Measurements from ENCODE around the gene PPIG.

PPIG gene

GRCh38 chr2:169670215-169670651 is 86.1 kb downstream of the PPIG start:
- Histone ChIP-seq H3K4me1 (ENCODE audit: control insufficient read depth, insufficient read depth, low read length) (no peaks in the 10 kb centered on the region), H3K36me3 (ENCODE audit: control insufficient read depth in 2 of 2, insufficient read depth in 1 of 2, low read length in 2 of 2) (no peaks in the 10 kb centered on the region), H3K4me3 (ENCODE audit: low read depth, low read length) (no peak overlapping the region), H3K9me3 (ENCODE audit: control insufficient read depth, insufficient read depth, low read depth, low read length) (no peaks in the 10 kb centered on the region), H3K27ac (ENCODE audit: extremely low read depth, low read depth, low read length) (no peak overlapping the region)
- ChIA-PET CTCF (interaction anchor here (0.6 kb wide), 3 partner anchors 8 to 162 kb away, joined by 4 to 5 read pairs (median 5); no protein-coding TSS in a partner anchor), POLR2A (no interaction called here)
- TF ChIP-seq ZNF391 (tag by site-specific recombination; IDR thresholded peaks at IDR 0.05; ENCODE audit: borderline replicate concordance, low read depth) (no peak), ZNF175 (tag by site-specific recombination; IDR thresholded peaks at IDR 0.05) (no peak), ZNF707 (tag by site-specific recombination; IDR thresholded peaks at IDR 0.05) (no peak), ZNF398 (tag by site-specific recombination; IDR thresholded peaks at IDR 0.05) (no peak), ZNF280D (tag by site-specific recombination; IDR thresholded peaks at IDR 0.05) (no peak), ZBTB6 (tag by site-specific recombination; IDR thresholded peaks at IDR 0.05) (no peak), ZNF837 (tag by site-specific recombination; IDR thresholded peaks at IDR 0.05) (no peak), ZNF654 (tag by site-specific recombination; IDR thresholded peaks at IDR 0.05; ENCODE audit: low read depth) (no peak), ZNF223 (tag by site-specific recombination; IDR thresholded peaks at IDR 0.05) (no peak), ZNF16 (tag by site-specific recombination; IDR thresholded peaks at IDR 0.05; ENCODE audit: low read depth) (no peak), ZNF624 (tag by site-specific recombination; IDR thresholded peaks at IDR 0.05) (no peak), ZNF18 (tag by site-specific recombination; IDR thresholded peaks at IDR 0.05) (no peak), HIC1 (tag by site-specific recombination; IDR thresholded peaks at IDR 0.05) (no peak), ZNF600 (tag by site-specific recombination; IDR thresholded peaks at IDR 0.05) (no peak), ZNF596 (tag by site-specific recombination; IDR thresholded peaks at IDR 0.05) (no peak)

GRCh38 chr2:169670937-169671336 is 86.8 kb downstream of the PPIG start:
- ChIA-PET POLR2A (no interaction called here), CTCF (no interaction called here)
- Histone ChIP-seq H3K9me3 (ENCODE audit: control insufficient read depth, insufficient read depth, low read depth, low read length) (no peaks in the 10 kb centered on the region), H3K36me3 (ENCODE audit: control insufficient read depth in 2 of 2, insufficient read depth in 1 of 2, low read length in 2 of 2) (no peaks in the 10 kb centered on the region), H3K27ac (ENCODE audit: extremely low read depth, low read depth, low read length) (no peak overlapping the region), H3K4me1 (ENCODE audit: control insufficient read depth, insufficient read depth, low read length) (no peaks in the 10 kb centered on the region), H3K4me3 (ENCODE audit: low read depth, low read length) (no peak overlapping the region)
- TF ChIP-seq ZNF37A (tag by site-specific recombination; IDR thresholded peaks at IDR 0.05) = no peak
- TF ChIP-seq ZFP69B (tag by site-specific recombination; IDR thresholded peaks at IDR 0.05) = no peak
- TF ChIP-seq ZNF394 (tag by site-specific recombination; IDR thresholded peaks at IDR 0.05; ENCODE audit: borderline replicate concordance) = no peak
- TF ChIP-seq BCL6B (tag by site-specific recombination; IDR thresholded peaks at IDR 0.05) = no peak
- no peak for TF ChIP-seq ZNF121 (tag by site-specific recombination; IDR thresholded peaks at IDR 0.05)
- TF ChIP-seq ZNF23 (tag by site-specific recombination; IDR thresholded peaks at IDR 0.05; ENCODE audit: borderline replicate concordance) = no peak

All from HEK293 (cell line).